Lower leg skin (tissue), 4 donors: ENCODE data around the gene STX1B. TPM values are rescaled to one million over a fixed set of nuclear protein-coding genes. Genes with fewer than 3 reads are reported as not detected.

Experiments
- DNase-seq, 2 donors: peaks; one replicate each; pipeline ENCODE4 v3.0.0-alpha.2; 2019; ENCODE audit warnings: low spot score in 2 of 2
- H3K4me3 ChIP-seq: fragments of 200-600 bp; sonication (generic); 2 replicates; pipeline ENCODE4 v1.5.1; 2017; ENCODE audit warnings: mild to moderate bottlenecking, low read depth; ENCODE audit not compliant: poor library complexity, severe bottlenecking
- CTCF ChIP-seq, 3 donors: fragments of 450-650 bp; IDR thresholded peaks; one replicate each; pipeline ENCODE4 v1.5.1; 2016; ENCODE audit warnings: antibody characterized with exemption in 3 of 3, mild to moderate bottlenecking in 3 of 3, moderate library complexity in 2 of 3
- POLR2A ChIP-seq, 2 donors: fragments of 450-650 bp; IDR thresholded peaks; one replicate each; pipeline ENCODE4 v1.6.1; 2016 to 2017; ENCODE audit warnings: antibody characterized with exemption in 2 of 2, mild to moderate bottlenecking in 1 of 2, moderate library complexity in 1 of 2
- WGBS, 2 donors: methylation state at CpG; one replicate each; pipeline ENCODE4 v1.1.5; 2018; 5-methylcytosine and 5-hydroxymethylcytosine counted together
- intact Hi-C: fragments of 100-400 bp; cut with DNase I; formaldehyde crosslinking; loops from one replicate; pipeline ENCODE4 v1.15.0; 2023; ENCODE audit warnings: low total_unique reads
- total RNA-seq, 4 donors: library from RNA; depleted of rRNA; stranded (reverse); fragments of >200 nt; gene quantifications; one replicate each; pipeline ENCODE4 v1.1.0, GENCODE V29; 2016

Gene STX1B
- total RNA-seq, 4 donors from 2014 or later: 0.32 to 1.4 (median 0.44) TPM

- WGBS, 2 donors: 49 to 50% methylated on average over 16 of the region's 16 CpGs
- H3K4me3 ChIP-seq: no peak overlapping the region
- DNase-seq: no peak
- TF ChIP-seq CTCF (IDR thresholded peaks at IDR 0.05) (no peak), POLR2A (IDR thresholded peaks at IDR 0.05) (no peak)
- intact Hi-C loops: no loop called here
Observed at GRCh38 chr16:31001507-31002249, 8.8 kb downstream of the STX1B start.

- no peak for TF ChIP-seq CTCF (IDR thresholded peaks at IDR 0.05)
- no peak for TF ChIP-seq POLR2A (IDR thresholded peaks at IDR 0.05)
- H3K4me3 ChIP-seq: no peak overlapping the region
- 52 to 73% methylated on average over 19 of the region's 19 CpGs for WGBS, 2 donors
- intact Hi-C loops: no loop called here
- DNase-seq: peak in 1 of 2 donors; percentile 78
Observed at GRCh38 chr16:31000671-31001382, 9.6 kb downstream of the STX1B start.

GRCh38 chr16:30998852-30999761 lies 11.3 kb downstream of the STX1B start:
- 51% methylated on average over 6 of the region's 6 CpGs for WGBS, 2 donors
- H3K4me3 ChIP-seq: no peak overlapping the region
- peak in 1 of 2 donors; percentile 83 for DNase-seq
- intact Hi-C loops: no loop called here
- TF ChIP-seq CTCF (IDR thresholded peaks at IDR 0.05) (no peak), POLR2A (IDR thresholded peaks at IDR 0.05) (no peak)

GRCh38 chr16:30997725-30998711 lies 12.4 kb downstream of the STX1B start:
- intact Hi-C loops: no loop called here
- no peak for TF ChIP-seq POLR2A (IDR thresholded peaks at IDR 0.05)
- TF ChIP-seq CTCF (IDR thresholded peaks at IDR 0.05): no peak
- no peak for DNase-seq
- WGBS, 2 donors: 37 to 53% methylated on average over 21 of the region's 21 CpGs
- peak overlapping the region; percentile 34 for H3K4me3 ChIP-seq
